Uterus (tissue), 4 donors: Measurements from ENCODE around the gene ESRRB. TPM values are rescaled to one million over a fixed set of nuclear protein-coding genes. Genes with fewer than 3 reads are reported as not detected.

ENCODE experiments used
- DNase-seq, 2 donors: peaks; one replicate each; pipeline ENCODE4 v3.0.0-alpha.2; 2019 to 2020
- H3K27ac ChIP-seq, 2 donors: fragments of 200-600 bp; sonication (generic); 1 replicate in 1 of 2; 2 replicates in 1 of 2; pipeline ENCODE4 v1.5.1; 2016 to 2018
- H3K27me3 ChIP-seq, 2 donors: fragments of 200-600 bp; sonication (generic); one replicate each; pipeline ENCODE4 v1.5.1; 2018 to 2019; ENCODE audit warnings: control low read depth in 1 of 2
- H3K36me3 ChIP-seq, 2 donors: fragments of 200-600 bp; sonication (generic); one replicate each; pipeline ENCODE4 v1.5.1; 2019; ENCODE audit warnings: control low read depth in 1 of 2
- H3K4me1 ChIP-seq, 2 donors: fragments of 200-600 bp; sonication (generic); one replicate each; pipeline ENCODE4 v1.5.1; 2018 to 2019; ENCODE audit warnings: control low read depth in 1 of 2
- H3K4me3 ChIP-seq, 2 donors: fragments of 200-600 bp; sonication (generic); 1 replicate in 1 of 2; 2 replicates in 1 of 2; pipeline ENCODE4 v1.5.1; 2018 to 2019; ENCODE audit warnings: mild to moderate bottlenecking in 1 of 2
- H3K9me3 ChIP-seq, 2 donors: fragments of 200-600 bp; sonication (generic); one replicate each; pipeline ENCODE4 v1.5.1; 2019; ENCODE audit warnings: control low read depth in 1 of 2
- CTCF ChIP-seq, 4 experiments: fragments of 200-600 bp in 2 of 4; fragments of 450-650 bp in 2 of 4; sonication (generic) in 2 of 4; IDR thresholded peaks; one replicate each; pipeline ENCODE4 v1.5.1; 2016 to 2019; ENCODE audit warnings: antibody characterized with exemption in 4 of 4, mild to moderate bottlenecking in 2 of 4, moderate library complexity in 1 of 4
- POLR2A ChIP-seq, 2 donors: fragments of 450-650 bp; IDR thresholded peaks; one replicate each; pipeline ENCODE4 v1.6.1; 2016; ENCODE audit warnings: antibody characterized with exemption in 2 of 2, mild to moderate bottlenecking in 1 of 2, moderate library complexity in 1 of 2
- intact Hi-C: fragments of 100-400 bp; cut with DNase I; formaldehyde crosslinking; loops from one replicate; pipeline ENCODE4 v1.15.1; 2023; ENCODE audit warnings: low total_unique reads
- total RNA-seq, 4 donors: library from RNA; depleted of rRNA in 3 of 4; stranded (reverse); fragments of >200 nt in 3 of 4; gene quantifications; one replicate each; pipeline versions ENCODE4 v1.1.0 to v1.2.4, GENCODE V29; 2014 to 2023
- donor health status: DM: yes; HTN: yes; CAD: no.

Gene ESRRB
- total RNA-seq, 4 donors from 2014 or later, result not detected

- intact Hi-C loops, result no loop called here
- H3K4me1 ChIP-seq, result no peaks in the 10 kb centered on the region
- H3K9me3 ChIP-seq, result no peaks in the 10 kb centered on the region
- TF ChIP-seq CTCF (IDR thresholded peaks at IDR 0.05) (no peak), POLR2A (IDR thresholded peaks at IDR 0.05) (no peak)
- no peak for DNase-seq
- H3K36me3 ChIP-seq, result no peaks in the 10 kb centered on the region
- H3K27me3 ChIP-seq, result no peaks in the 10 kb centered on the region
- no peak overlapping the region for H3K4me3 ChIP-seq
- no peak overlapping the region for H3K27ac ChIP-seq
Measured at GRCh38 chr14:76465664-76466063, 89.7 kb downstream of the ESRRB start.

GRCh38 chr14:76467711-76468155 is 91.8 kb downstream of the ESRRB start:
- Histone ChIP-seq H3K4me1 (no peaks in the 10 kb centered on the region), H3K27me3 (no peaks in the 10 kb centered on the region), H3K4me3 (no peak overlapping the region), H3K36me3 (no peaks in the 10 kb centered on the region), H3K9me3 (no peaks in the 10 kb centered on the region), H3K27ac (no peak overlapping the region)
- intact Hi-C loops, result no loop called here
- DNase-seq, result no peak
- no peak for TF ChIP-seq POLR2A (IDR thresholded peaks at IDR 0.05)
- TF ChIP-seq CTCF (IDR thresholded peaks at IDR 0.05), result no peak

- no peaks in the 10 kb centered on the region for H3K4me1 ChIP-seq
- TF ChIP-seq CTCF (IDR thresholded peaks at IDR 0.05) (no peak), POLR2A (IDR thresholded peaks at IDR 0.05) (no peak)
- H3K36me3 ChIP-seq, result no peaks in the 10 kb centered on the region
- H3K9me3 ChIP-seq, result no peaks in the 10 kb centered on the region
- H3K4me3 ChIP-seq, result no peak overlapping the region
- H3K27me3 ChIP-seq, result no peaks in the 10 kb centered on the region
- intact Hi-C loops, result no loop called here
- DNase-seq, result no peak
- no peak overlapping the region for H3K27ac ChIP-seq
Measured at GRCh38 chr14:76472199-76472723, 96.3 kb downstream of the ESRRB start.

GRCh38 chr14:76473481-76474263 is 97.7 kb downstream of the ESRRB start:
- Histone ChIP-seq H3K4me3 (no peak overlapping the region), H3K9me3 (no peaks in the 10 kb centered on the region), H3K27ac (no peak overlapping the region), H3K27me3 (no peaks in the 10 kb centered on the region), H3K36me3 (no peaks in the 10 kb centered on the region), H3K4me1 (no peaks in the 10 kb centered on the region)
- intact Hi-C loops, result no loop called here
- no peak for DNase-seq
- TF ChIP-seq POLR2A (IDR thresholded peaks at IDR 0.05) (no peak), CTCF (IDR thresholded peaks at IDR 0.05) (no peak)

- intact Hi-C loops, result no loop called here
- no peak overlapping the region for H3K4me3 ChIP-seq
- no peak for DNase-seq
Measured at GRCh38 chr14:76480426-76480825, 104.5 kb downstream of the ESRRB start.

More at GRCh38 chr14:76480426-76480825, 104.5 kb downstream of the ESRRB start:
- Histone ChIP-seq H3K36me3 (no peaks in the 10 kb centered on the region), H3K27me3 (no peaks in the 10 kb centered on the region), H3K9me3 (no peaks in the 10 kb centered on the region), H3K4me1 (no peaks in the 10 kb centered on the region), H3K27ac (no peak overlapping the region)
- no peak for TF ChIP-seq CTCF (IDR thresholded peaks at IDR 0.05)
- no peak for TF ChIP-seq POLR2A (IDR thresholded peaks at IDR 0.05)
